ENCODE results near the gene KHNYN. TPM values are rescaled to one million over a fixed set of nuclear protein-coding genes. Genes with fewer than 3 reads are reported as not detected.
A peak's percentile ranks its signal among the peaks of the same experiment; 100 is the strongest.

KHNYN gene
- total RNA-seq, 1 experiment from 2014 or later, result 18.4 TPM

DNA sequence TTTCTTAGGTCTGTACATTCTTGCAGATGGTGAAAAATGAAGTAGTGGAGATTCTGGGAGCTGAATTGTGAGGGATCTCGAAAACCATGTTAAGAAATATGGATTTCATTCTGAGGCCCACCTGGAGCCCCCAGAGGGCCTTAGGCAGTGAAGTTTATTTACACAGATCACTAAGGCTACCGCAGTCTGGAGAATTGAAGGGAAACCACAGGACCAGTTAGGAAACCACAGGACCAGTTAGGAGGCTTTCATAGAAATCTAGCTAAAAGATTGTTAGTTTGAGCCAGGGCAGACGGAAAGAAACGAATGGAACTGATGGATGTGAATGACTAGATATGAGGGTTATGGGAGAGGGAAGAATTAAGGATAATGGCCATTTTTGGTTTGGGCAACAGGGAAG is 7.5 kb upstream of the KHNYN start:
- DNase-seq (ENCODE audit: low read depth), result peak; percentile 9

DNA sequence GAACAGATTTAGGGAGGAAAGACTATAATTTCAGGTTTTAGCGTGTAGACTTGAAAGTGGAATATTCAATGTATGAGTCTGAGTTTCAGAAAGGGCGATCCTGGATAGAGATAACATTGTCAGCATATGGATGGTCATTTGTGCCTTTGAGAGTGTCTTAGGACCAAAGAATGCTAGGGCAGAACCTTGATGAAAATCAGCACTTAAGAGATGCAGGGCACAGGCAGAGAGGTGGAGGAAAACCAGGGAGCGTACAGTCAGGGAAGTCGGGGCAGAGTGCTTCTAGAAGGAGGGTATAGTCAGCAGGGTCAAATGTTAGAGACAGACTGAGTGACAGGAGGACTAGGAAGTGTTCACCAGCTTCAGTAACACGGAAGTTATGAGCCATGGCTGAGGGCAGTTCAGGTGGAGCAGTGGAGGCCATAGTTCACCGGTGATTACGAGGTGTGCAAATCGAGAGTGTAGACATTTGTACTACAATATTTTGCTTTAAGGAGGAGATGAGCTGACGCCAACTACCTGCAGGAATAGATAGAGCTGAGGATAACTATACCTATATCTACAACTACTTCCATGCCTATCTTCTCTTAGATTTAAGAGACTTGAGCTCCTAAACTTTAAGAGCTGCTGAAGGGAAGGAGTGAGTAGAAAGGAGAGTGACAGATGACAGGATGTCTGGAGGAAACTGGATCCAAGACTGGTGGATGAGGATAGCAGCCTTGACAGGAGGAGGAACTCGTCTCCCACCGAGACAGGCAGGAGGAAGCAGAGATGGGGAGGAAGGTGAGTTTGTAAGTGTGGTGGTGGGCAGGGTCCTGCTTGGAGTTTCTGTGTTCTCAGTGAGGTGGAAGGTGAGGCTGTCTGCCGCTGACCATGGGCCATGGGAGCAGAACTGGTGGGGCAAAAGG is 6.8 kb upstream of the KHNYN start:
- DNase-seq (ENCODE audit: low read depth), result no peak

DNA sequence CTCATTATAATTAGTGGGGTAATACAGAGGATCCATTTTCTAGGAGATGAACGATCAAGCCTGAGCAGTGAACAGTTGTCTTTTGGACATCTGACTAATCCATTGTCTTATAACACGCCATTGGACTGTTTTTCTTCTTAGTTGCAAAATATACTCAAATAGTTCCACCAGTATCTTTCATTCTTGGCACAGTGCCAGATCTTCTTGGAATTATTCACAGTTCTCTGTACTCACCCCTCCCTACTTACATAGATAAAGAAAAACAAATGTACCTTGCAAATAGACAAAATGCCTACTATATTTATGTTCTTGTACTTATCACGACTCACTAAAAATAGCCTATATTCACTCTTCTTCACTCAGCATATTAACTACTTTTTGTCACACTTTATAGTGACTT is 4.0 kb upstream of the KHNYN start:
- DNase-seq (ENCODE audit: low read depth), result peak; percentile 48

DNA sequence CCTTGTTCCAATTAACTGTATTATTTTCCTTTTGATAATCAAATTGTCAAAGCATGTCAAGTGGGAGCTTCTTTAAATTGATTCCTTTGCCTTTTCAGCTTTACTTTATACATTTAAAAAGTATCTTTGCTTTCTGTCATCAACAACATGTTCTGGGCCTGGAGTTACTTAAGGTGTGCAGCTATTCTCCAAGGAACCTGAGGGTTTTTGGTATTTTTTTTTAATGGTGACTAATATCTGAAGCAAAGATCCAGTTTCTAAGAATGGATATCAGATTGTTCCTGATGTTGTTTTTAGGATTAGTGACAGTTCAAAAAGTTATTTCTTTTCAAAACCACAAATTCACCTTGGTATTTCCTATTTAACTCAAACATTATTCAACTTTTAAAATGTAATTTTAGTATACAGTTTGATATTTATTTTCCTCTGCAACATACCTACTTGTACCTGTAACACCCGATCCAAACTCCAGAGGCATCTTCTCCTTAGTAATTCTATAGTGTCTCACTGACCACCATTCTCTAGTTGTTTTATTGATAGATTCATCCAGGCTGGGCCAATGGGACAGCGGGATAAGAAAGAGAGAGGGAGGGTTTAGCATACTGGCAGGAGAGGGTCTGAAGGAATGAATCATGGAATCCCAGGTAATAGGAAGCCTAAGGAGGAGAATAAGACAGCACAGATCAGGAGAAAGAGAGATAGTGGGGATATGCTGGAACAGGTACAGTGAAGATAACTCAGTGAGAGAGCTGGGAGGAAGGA is 3.4 kb upstream of the KHNYN start:
- no peak for DNase-seq (ENCODE audit: low read depth)

DNA sequence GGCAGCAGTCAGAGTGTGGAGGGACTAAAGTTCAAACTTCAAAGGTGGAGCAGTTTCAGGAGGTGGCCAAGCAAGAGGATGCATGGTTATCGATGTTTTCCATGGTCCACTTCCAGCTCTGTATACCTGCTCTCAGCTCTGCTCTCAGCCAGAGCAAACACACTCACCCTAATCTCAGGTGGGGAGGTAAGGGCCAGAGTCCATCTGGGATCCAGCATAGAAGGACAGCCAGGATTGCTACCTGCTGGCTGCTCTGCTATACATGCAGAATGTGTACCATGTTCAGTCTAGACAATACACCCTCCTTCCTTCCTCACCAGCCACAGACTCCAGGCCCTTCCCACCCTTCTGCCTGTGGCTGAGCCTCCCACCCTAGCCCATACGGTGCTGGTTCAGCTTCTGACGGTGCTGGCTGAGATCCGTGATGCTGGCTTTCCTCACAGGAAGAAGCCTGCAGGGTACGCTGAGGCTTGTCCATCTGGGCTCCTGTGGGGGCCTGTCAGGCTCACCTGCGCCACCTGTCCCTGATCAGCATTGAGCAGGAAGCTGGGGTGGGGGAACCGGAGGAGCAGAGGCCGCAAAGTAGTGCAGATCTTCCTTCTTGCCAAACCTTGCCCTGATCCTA is 2.7 kb upstream of the KHNYN start:
- no peak for DNase-seq (ENCODE audit: low read depth)

DNA sequence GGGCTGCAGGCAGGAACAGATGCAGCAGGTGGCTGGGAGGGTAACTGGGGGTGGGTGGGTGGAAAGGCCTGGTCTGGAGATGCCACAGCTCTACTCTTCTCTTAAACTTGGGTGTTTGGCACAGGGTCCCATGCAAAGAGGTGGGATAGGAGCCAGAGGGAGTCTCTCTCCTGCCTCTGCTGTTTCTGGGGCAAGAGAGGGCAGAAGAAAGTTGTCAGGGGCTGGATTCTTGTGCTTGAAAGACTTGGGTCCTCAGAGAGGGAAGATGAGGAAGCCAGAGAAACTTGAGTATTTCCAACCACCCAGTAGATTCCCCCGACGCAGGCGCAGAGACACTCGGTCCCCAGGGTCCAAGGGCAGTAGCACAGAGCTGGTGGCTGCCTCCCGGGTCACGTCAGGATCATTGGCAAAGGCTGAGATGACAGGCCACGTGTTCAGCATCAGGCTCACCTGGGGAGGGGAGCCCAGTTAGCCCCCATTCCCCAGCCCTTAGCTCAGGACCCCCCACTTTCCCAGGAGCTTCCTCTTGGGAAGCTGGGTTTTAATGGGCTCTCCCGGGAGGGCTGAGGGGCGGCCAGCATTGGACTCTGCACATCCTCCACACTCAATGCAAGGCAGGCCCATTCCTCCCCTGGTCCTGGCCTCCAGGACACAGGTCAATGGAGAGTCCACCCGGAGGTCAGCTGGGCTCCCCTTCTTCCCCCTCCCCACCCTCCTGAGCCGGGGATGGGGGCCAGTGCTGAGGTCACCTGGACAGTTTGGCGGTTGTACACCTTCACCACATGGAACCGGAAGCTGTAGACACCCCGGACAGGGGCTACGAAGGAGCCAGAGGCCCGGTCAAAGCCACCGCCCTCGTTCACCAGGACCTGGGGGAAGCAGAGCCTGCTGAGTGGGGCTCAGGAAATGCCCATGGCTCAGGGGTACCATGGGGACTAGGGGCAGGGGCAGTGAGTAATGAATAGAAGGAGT is 1.9 kb upstream of the KHNYN start:
- DNase-seq (ENCODE audit: low read depth), result no peak

DNA sequence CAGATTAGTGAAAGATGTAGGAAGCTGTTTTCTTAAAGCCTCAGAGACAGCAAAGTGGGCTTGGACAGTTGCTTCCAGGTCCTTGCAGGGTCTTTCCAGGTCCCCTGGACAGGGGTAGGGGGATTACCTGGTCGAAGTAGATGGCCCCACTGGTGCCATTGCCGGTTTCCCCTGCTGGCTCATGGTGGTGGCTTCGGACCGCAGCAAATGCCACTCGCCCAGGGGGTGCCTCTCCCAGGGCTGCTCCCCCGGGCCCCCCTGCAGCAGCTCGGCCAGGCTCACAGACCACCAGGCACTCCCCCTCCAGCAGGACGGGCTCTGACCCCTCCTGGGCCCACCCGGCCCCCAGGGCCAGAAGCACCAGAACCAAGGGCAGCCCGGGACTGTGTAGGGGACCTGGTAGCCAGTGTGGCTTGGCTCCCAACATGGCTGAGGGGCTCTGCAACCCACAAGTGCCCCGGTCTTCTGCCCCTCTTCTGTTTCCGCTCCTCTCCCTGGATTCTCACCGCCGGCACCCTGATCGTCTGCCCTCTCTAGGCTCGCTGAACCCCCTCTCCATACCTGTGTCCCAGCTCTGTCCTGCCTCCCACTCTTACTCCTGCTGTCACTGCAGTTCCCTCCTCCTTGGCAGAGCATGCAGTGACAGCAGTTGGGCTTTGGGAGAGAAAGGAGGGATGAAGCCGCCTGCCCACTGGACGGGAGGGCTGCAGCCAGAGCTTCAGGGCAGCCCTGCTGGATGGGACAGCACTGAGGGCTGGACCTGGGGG is 943 bp upstream of the KHNYN start:
- no peak for DNase-seq (ENCODE audit: low read depth)

DNA sequence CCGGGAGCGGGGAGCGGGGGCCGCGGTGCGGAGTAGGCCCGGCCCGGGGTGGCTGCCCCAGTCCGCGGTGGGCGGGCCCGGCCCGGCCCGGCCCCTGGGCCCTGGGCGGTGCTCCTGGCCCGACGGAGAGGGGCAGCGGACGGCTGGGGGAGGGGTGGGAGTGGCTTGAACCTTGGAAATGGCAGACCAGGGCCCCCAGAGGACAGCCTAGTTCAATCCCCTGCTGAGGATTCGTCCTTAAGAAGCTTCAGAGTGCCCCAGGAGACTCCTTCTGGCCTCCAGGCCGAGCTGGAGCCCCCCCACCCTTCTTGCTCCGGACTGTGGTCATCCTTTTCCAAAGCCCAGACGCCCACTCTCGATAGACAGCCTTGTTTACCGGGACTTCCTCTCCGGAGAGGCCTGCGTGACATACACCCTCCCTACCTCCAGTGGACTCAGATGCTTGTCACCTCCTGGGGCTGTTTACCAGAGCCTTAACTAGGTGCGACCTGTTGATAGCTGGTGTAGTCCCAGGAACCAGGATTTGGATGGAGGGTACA is 458 bp downstream of the KHNYN start:
- DNase-seq (ENCODE audit: low read depth), result peak; percentile 66

DNA sequence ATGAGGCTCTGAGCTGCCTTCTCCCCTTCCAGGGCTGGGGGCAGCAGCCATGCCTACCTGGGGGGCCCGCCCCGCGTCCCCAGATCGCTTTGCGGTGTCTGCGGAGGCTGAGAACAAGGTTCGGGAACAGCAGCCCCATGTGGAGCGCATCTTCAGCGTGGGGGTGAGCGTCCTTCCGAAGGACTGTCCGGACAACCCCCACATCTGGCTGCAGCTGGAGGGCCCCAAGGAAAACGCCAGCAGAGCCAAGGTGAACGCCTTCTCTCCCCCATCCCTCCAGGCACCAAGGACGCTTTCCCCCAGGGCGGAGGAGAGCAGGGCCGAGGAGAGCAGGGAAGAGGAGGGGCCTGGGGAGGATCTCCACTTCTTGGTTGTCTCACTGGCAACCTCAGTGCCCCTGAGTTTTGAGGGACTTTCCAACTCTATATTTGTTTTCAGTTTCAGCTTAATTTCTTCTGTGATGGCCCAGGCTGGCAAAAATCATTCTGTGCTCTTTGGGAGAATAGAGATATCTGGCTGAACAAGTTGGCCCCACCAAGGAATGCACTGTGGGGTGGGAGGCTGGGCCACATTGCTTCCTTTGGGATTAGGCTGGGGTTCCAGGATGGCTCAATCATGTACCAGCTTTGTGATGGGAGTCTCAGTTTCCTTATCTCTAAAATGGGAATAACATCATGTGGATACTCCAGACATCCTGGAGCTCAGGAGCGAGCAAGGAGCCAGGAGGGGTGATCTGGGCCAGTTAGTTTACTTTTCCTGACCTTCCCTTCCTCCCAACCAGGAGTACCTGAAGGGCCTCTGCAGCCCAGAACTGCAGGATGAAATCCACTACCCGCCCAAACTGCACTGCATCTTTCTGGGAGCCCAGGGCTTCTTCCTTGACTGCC is 1.2 kb downstream of the KHNYN start:
- DNase-seq (ENCODE audit: low read depth), result no peak

DNA sequence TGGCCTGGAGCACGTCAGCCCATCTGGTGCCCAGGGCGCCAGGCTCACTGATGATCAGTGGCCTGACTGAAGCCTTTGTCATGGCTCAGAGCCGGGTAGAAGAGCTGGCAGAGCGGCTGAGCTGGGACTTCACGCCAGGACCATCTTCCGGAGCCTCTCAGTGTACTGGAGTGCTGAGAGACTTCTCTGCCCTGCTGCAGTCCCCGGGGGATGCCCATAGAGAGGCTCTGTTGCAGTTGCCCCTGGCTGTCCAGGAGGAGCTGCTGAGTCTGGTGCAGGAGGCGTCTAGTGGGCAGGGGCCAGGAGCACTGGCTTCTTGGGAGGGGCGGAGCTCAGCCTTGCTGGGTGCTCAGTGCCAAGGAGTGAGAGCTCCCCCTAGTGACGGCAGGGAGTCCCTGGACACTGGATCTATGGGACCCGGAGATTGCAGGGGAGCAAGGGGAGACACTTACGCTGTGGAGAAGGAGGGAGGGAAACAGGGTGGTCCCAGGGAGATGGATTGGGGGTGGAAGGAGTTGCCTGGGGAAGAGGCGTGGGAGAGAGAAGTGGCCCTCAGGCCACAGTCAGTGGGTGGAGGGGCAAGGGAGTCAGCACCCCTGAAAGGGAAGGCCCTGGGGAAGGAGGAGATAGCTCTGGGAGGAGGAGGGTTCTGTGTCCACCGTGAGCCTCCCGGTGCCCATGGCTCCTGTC is 2.0 kb downstream of the KHNYN start:
- DNase-seq (ENCODE audit: low read depth), result peak; percentile 83

DNA sequence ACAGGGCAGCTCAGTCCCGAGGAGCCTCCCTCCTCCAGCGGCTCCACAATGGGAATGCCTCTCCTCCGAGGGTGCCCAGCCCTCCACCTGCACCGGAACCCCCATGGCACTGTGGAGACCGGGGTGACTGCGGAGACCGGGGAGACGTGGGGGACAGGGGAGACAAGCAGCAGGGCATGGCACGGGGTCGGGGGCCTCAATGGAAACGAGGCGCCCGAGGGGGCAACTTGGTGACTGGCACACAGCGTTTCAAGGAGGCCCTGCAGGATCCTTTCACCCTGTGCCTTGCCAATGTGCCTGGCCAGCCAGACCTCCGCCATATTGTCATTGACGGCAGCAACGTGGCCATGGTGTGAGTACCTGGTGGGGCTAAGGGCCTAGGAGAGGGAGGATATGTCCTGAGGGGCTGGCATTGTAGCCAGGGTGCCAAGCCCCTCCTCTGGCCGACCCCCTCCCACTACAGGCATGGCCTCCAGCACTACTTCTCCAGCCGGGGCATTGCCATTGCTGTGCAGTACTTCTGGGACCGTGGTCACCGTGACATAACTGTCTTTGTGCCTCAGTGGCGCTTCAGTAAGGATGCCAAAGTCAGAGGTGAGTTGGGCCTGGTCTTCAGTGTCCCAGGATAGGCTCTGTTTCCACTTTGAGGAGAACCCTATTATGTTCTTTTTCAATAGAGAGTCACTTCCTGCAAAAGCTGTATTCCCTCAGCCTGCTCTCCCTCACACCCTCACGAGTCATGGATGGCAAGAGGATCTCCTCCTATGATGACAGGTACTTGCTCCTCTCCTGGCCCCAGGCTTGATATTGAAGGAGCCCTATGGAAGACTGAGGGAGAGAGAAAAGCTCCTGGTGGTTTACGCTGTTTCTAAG is 2.7 kb downstream of the KHNYN start:
- no peak for DNase-seq (ENCODE audit: low read depth)

DNA sequence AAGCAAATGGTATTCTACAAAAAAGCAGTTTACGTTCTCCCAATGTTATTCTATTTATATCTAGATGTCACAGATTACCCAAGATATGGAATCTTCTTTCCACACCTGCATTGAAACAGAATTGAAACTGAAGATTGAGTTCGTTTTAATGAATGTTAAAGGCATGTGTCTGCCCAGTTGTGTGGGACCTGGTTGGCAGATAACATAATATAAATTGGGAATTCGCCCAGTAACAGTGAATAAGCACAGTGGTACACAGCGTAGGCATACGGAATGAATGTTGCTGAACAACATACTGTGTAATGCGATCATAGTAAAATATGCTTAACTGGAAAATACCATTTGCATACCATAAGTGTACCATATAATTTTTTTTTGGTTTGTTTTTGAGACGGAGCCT is 4.3 kb downstream of the KHNYN start:
- DNase-seq (ENCODE audit: low read depth), result no peak

DNA sequence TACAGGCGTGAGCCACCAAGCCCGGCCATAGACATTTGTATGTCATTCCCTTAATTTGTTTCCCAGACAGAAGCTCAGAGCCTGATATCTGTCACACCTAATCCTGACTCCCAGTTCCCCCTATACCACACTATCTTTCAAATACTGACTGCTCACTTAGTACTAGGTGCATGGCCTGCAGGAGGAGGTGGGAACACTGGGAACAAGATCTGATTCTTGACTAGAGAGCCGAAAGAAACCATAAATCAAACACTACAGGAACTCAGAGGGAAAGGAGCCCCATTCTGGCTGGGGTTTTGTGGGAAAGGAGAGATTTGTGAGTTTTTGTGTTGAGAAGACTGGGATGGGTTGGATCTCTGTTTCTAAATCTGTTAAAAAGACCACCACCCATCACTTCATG is 4.9 kb downstream of the KHNYN start:
- DNase-seq (ENCODE audit: low read depth), result no peak

DNA sequence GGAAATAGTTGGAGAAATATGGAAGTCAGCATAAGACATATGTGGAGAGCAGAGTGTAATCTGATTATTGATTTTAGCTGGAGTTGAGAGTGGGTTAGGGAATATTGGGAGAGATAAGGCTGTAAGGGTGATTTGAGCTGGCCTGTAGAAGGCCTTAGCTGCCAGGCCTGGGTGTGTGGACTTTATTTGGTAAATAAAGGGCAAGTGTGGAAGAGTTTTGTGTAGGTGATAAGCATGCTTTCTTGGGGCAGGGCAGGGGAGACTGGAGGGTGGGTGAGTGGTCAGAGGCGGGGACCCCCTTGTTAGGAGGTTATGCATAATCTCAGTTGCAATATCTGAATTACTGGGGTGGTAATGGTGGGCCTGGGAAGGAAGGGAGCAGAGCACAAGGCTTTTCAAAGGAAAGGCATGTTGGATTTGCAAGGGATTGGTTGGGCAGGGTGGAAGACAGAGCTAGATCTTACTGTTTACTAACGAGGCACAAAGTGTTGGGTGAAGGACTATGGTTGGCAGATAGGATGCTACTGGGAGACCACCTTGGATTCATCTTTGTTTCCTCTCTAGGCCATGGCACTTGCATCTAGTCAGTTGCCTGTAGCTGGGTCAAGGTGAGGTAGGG is 5.5 kb downstream of the KHNYN start:
- no peak for DNase-seq (ENCODE audit: low read depth)

DNA sequence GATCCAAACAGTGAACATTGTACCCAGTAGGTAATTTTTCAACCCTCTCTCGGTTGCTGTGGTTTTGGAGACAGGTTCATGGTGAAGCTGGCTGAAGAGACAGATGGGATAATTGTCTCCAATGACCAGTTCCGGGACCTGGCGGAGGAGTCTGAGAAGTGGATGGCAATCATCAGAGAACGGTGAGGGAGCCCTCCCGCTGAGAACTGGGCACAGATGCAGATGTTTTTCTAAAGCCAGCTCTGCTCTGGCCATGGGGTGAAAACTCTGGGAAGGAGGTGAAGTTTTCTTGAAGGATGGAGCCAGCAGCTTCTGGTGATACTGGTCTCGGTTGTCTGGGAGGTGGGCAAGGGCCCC is 6.2 kb downstream of the KHNYN start:
- no peak for DNase-seq (ENCODE audit: low read depth)

DNA sequence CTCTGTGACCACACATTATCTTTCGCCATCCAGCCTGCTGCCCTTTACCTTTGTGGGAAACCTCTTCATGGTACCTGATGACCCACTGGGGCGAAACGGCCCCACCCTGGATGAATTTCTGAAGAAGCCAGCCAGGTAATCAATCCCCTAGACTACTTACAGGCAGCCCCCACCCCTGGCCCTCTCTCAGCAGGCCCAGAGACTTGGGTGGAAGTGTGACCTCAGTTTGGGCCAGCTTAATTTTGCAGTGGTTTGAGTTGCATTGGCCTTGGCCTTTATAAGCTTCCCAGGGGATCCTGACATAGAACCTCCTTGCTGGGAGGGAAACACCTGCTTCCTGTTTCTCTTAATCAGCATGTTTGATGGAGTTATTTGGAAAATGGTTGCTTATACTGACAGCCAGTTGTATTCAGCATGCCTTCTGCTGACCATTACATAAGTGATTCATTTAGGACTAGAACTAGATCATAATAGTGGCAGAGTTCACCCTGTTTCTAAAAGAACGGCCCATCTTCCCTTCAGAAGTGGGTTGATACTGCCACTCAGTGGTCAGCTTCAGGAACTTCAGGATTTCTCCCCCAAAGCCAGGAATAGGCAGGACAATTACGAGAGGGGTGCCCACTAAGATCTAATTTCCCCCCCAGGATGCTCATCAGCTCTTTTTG is 6.7 kb downstream of the KHNYN start:
- DNase-seq (ENCODE audit: low read depth), result peak; percentile 72

Measured in M059J (cell line).